HG02588 (cell line): ENCODE data around the gene PRMT1.
"Not testable (repeated sequence)": the region's sequence is repeated elsewhere in the genome, so short reads cannot be mapped to it uniquely, and the experiment has no call there.

Source experiments
- ATAC-seq: cut with Tn5 transposase; IDR thresholded peaks from one replicate; pipeline ENCODE4 v1.9.1; 2021; ENCODE audit warnings: mild to moderate bottlenecking, moderate library complexity; ENCODE audit not compliant: unreplicated experiment

The PRMT1 gene

GRCh38 chr19:49718511-49718910 lies 41.4 kb downstream of the PRMT1 start:
- no peak for ATAC-seq

- ATAC-seq: no peak
Observed at GRCh38 chr19:49718991-49719390, 41.9 kb downstream of the PRMT1 start.

GRCh38 chr19:49719420-49719819 lies 42.3 kb downstream of the PRMT1 start:
- ATAC-seq: not testable (repeated sequence)

GRCh38 chr19:49727217-49728030 lies 50.4 kb downstream of the PRMT1 start:
- no peak for ATAC-seq

- ATAC-seq: no peak
Observed at GRCh38 chr19:49730166-49730565, 53.1 kb downstream of the PRMT1 start.
